GM10847 (cell line): ENCODE data around the gene OMA1.

Experiments
- POLR2A ChIP-seq: IDR thresholded peaks from 2 replicates; pipeline ENCODE4 v1.6.1; 2011; ENCODE audit not compliant: insufficient read length; ENCODE audit errors: extremely low read depth

The OMA1 gene

DNA sequence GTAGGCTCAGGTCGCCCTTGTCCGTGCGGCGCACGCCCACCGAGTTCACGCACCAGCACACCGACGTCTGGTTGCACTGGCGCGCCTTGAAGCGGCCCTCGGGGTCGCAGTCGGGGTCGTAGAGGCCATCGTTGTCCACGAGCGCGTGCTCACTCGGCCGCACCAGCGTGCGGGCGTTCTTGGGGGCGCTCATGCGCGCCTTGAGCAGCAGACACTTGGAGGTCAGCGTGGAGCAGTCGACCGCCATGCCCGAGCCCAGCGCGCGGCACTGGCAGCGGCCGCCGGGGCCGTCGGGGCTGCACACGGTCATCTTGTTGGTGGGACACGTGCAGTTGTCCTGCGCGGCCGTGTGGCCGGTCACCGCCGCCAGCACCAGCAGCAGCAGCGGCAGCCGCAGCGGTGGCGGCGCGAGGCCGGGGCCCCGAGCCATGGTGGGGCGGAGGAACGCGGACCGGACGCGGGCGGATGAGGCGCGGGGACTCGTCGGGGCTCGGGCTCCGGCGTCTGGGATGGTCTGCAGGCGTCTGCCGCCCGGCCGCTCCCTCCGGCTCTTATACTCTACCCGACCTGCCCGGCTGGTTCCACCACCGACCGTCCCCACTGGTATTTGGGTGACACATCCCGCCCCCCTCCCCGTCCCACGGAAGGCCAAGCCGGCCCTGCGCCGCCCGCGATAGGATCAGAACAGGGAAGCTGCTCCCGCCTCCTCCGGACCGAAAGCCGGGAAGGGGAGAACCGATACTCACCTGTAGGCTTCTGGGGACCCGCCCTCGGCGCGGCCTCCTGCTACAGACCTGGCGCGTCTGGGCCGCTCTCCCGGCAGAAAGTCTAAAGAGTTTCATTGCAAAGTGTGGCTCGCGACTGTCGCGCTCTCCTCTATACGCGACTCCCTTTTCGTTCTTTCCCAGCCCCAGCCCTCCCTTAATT lies 30.5 kb upstream of the OMA1 start, which contains the start of gene TACSTD2:
Gene TACSTD2, minus strand, starts transcription at position 526 of the 927 bp plus-strand sequence. Its CDS starts 96 bp downstream, at position 430.
- TF ChIP-seq POLR2A, result no peak

DNA sequence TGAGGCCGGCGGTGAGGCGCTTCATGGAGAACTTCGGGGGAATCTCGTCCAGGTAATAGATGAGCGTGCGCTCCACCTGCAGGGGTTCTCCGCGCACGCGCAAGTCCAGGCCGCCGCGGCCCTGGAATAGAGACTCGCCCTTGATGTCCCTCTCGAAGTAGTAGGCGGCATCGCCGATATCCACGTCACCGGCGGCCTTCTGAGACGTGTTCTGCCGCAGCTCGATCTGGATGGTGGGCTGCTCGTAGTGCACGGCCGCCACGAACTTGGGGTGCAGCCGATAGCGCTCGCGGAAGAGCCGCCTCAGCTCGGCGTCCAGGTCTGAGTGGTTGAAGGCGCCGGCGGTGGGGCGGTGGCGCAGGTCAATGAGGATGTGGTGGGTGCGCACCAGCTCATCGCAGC lies 29.8 kb upstream of the OMA1 start:
- no peak for TF ChIP-seq POLR2A

DNA sequence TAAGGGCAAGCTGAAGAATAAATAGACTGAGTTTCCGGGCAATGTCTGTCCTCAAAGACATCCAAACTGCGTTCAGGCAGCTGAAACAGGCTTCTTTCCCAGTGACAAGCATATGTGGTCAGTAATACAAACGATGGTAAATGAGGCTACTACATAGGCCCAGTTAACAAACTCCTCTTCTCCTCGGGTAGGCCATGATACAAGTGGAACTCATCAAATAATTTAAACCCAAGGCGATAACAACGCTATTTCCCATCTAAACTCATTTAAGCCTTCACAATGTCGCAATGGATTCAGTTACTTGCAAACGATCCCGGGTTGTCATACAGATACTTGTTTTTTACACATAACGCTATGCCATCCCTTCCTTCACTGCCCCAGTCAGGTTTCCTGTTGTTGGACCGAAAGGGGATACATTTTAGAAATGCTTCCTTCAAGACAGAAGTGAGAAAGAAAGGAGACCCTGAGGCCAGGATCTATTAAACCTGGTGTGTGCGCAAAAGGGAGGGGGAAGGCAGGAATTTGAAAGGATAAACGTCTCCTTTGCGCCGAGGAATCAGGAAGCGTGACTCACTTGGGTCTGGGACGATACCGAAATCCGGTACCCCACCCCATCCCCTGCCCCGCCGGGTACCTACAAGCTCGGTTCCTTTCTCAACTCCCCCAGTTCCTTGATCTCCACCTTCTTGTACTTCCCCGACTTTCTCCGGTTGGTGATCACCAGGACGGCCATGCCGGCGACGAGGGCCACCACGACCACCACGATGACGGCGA lies 29.2 kb upstream of the OMA1 start:
- TF ChIP-seq POLR2A, result no peak

DNA sequence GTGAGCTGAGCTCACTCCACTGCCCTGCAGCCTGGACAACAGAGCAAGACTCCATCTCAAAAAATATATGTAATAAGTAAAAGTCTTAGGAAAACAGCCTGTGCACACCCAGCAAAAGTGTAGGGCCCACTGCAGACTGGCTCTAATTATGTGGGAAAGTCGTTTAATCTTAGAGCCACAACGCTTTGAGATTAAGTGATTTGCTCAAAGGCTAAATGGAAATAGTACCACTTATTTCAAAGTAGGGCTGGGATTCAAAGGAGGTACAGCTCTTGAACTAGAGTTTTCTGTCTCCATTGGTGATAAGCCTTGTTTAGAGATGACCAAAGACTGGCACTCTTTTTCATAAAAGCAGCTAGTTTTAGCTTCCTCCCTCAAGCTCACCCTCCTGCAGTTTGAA lies 28.3 kb upstream of the OMA1 start:
- TF ChIP-seq POLR2A, result no peak

DNA sequence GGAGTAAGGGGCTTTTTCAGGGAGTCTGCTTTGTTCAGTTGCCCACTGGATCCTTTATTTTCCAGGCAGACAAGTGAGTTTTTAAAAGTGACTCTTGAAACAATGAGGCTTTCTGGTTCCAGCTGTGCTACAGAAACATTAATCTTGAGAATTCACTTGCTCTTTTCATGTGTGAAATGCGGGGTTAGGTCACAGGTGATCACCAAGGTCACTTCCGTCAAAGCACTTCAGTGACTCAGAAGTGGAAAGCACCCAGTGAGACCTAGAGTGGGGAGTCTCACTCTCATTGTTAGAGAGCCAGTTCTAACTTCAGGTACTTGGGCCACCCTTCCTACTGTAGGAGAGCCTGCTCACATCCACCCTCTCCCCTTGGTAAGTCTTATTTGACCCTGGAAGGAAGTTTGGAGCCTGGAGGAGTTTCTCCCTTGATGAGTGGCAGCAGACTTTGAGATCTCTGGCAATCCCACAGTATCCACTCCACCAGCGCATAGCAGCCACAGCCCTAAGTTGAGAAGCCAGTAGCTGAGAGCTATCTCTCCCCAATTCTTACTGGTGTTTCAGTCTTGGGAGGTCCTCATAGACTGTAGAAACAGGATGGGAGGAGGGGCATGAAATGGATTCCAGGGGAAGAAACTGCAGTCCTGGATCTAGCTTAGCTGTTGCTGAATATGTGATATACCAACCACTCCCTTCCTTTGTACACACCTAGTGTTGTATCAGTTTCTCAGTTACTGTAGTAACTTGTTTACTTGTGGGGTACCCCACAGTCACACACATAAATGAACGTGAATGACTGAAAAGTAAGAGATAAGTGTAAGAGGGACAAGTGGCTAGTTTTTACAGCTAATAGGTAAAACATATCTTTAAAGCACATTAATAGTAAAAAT lies 27.4 kb upstream of the OMA1 start:
- no peak for TF ChIP-seq POLR2A

DNA sequence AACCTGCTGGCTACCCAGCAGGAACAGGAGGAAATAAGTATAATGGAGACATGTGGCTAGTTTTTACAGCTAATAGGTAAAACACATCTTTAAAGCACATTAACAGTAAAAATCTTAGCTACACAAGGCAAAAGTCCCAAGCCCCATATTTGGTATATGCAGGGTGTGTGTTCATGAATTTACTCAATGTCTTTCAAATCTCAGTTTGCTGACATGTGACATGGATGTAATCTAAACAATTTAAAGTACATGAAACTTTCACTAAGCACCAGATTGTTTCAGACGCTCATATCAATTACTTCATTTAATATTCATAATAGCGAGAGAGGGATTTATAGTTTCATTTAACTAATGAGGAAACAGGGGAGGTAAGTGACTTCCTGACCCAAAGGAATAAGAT lies 26.6 kb upstream of the OMA1 start:
- TF ChIP-seq POLR2A, result no peak

DNA sequence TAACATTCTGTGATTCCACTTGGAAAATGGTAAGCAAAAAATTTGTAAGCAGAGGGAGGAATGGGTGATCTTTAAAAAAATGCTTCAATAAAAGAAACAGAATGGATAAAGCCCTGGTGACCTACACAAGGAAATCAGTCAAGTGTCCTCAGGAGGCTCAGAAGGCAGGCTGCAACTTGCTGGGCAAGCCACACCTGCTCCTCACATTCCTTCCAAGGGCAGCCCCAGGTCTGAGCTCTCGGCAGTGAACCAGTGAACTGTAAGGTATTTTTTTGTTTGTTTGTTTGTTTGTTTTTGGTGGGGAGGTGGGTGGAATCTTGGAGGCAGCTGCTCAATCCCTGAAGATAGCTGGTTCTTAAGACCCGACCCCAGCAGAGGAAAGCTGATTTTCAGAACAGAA lies 26.2 kb upstream of the OMA1 start:
- no peak for TF ChIP-seq POLR2A

DNA sequence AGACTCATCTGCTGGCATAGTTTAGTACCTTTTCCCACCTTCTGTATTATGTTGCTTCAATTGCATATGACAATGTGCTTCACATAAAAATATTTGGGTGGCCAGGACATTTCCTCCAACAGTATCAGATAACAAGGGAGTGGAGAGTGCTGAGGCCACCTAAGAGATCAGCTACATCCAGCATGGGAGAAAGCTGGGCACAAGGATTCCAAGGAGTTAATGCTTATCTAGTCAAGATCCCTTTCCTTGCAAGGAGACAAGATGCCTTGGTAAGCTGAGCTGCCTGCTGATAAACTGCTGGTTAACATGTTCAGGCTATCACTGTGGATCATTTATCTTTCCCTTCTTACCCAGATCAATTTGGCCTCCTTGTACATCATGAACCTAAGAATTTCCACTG lies 25.1 kb upstream of the OMA1 start:
- TF ChIP-seq POLR2A, result no peak

DNA sequence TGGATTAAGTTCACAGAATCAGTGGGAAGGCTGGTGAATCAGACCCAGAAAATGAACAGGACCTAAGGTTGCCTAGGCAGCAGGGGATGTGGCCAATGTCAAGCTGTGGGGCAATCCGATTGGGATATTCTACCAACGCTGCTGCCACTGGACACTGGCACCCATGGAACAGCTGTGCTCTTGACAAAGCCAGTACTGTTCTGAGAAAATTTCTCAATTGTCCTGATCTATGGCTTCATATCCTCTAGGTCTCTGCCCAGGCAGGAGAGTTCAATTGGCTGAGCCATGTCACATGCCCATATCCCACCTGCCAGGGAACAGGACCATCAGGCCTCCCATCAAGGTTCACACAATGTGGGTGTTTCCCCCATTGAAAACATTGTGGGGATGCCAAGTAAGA lies 24.3 kb upstream of the OMA1 start:
- TF ChIP-seq POLR2A, result no peak

DNA sequence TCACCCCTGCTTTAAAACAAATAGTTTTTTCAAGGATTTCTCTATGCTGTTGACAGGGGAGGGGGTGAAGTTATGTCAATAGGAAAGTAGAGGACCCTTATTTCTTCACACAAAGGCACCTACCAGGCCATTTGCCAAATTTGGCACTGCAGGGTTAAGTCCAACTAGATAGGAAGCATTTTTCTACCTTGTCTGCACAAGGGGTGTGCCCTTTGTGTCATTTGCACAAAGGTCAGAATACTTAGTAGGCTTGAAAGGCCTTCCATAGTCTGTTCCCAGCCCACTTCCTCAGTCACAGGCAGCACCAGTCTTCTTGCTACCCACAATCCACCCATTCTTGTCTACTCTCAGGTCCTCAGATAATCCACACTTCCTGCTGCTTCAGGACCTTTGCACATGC lies 23.6 kb upstream of the OMA1 start:
- TF ChIP-seq POLR2A, result no peak

DNA sequence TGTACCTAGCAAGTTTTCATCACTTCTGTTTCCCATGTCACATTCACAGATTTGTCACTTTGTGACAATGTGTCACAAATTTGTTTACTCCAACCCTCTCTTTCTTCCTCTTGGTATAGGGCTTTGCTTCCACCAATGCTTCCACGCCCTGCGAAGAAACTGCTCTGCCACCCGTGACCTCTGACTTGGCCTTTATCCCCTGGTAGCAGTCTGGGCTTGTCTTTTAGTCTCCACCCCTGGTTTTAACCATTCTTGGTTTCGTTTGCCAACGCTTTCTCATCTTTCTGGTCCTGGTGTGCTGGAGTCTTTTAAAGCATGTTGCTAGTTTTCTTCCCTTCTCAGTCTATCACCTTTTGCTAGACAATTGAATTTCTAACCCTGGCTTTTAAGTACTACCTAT lies 22.4 kb upstream of the OMA1 start:
- no peak for TF ChIP-seq POLR2A

DNA sequence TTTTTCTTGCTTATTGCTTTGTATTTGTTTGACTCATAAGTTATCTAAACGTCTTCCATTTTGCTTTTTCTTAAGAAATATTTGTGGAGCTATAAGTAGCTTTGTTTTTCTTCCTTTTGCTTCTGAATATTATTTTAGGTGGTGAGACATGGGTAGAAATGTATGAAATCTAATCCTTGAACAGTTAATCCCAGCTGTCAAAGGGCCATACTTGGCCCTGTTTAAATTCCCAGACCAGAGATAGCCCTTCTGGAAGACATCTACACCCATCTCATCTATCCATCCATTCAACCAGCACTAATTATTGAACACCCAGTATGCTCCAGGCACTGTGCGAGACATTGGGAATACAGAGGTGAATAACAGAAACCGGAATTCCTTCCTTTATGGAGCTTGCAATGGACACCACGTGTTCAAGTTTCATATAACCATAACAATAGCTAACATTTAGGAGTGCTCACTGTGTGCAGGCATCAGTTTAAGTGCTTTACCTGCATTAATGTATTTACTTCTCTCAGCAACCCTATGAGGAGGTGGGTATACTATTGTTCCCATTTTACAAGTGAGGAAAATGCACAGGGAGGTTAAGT lies 21.8 kb upstream of the OMA1 start:
- TF ChIP-seq POLR2A, result no peak

DNA sequence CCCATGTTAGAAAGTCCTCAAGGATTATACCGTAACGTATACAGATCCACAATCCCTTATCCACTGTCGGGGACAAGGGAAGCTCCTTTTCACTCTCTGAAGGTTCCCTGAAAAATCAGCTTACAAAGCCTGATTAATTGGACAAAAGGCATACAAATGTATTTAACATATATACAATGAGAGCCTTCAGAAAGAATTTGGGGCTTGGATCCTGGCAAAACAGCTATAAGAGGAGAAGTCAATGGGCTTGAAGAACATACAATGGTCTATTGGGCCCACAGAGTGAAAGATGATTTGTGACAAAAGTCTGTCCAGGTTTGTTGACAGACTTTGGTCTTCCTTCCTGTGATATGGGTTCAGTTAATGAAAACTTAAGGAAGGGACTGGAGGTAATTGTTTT lies 19.8 kb upstream of the OMA1 start:
- TF ChIP-seq POLR2A, result no peak

DNA sequence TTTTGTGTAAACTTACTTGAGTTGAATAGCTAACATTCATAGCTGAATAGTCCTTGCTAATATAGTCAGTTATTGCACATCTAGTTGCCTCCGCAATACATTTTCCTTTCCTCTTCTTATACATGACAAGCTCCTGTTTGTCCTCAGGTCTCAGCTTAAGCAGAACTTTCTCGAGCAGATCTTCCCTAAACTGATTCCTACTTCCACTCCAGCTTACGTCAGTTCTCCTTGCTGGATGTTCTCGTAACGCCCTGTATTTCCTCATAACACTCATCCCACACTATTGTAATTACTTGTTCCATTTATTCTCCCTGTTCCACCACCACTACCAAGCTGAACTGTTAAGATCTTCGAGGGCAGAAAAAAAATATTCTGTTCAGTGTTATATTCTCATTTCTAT lies 15.1 kb upstream of the OMA1 start:
- no peak for TF ChIP-seq POLR2A

DNA sequence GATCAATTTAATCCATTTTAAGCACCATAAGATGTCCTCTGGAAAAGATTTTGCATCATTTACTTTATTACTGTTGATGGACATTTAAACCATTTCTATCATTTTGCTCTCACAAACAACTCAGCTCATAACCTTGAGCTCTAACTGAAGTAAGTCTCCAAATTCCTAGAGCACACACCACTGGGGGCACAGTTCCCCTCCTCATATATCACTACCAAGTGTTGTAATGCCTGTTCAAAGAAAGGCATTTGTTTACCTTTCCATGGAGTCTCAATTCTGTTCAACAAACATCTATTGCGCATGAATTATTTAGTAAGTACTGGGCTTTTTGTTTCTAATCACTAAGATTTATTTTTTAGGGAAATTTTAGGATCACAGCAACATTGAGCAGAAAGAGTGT lies 8.9 kb upstream of the OMA1 start:
- TF ChIP-seq POLR2A, result no peak
